OCI-LY7 (cell line): Measurements from ENCODE around the gene PM20D1. TPM values are rescaled to one million over a fixed set of nuclear protein-coding genes. Genes with fewer than 3 reads are reported as not detected.

Experiments
- BruUV-seq: library from RNA; stranded (reverse); fragments of 400-500 nt; replicated peaks from 2 replicates; lab custom pipeline; 2021; lab: Mats Ljungman, UMichigan
- CTCF ChIA-PET: fragments of 300-600 bp; sonication (Branson Sonifier 250); formaldehyde crosslinking; loops from one replicate; lab custom pipeline; 2022; ENCODE audit warnings: antibody characterized with exemption; ENCODE audit not compliant: unreplicated experiment; lab: Charles Lee
- POLR2A ChIA-PET: fragments of 300-600 bp; sonication (Branson Sonifier 250); formaldehyde crosslinking; loops from one replicate; lab custom pipeline; 2022; ENCODE audit warnings: antibody characterized with exemption; lab: Charles Lee
- DNase-seq: peaks from one replicate; pipeline ENCODE4 v3.0.0-alpha.2; 2015; ENCODE audit warnings: low spot score
- H2AFZ ChIP-seq: fragments of 200-600 bp; sonication (generic), shearing (Covaris generic); 2 replicates; pipeline ENCODE4 v1.6.1; 2014; ENCODE audit warnings: mild to moderate bottlenecking, antibody characterized with exemption, low read length, moderate library complexity
- H3K27ac ChIP-seq: fragments of 200-600 bp; sonication (generic); 2 replicates; pipeline ENCODE4 v1.5.1; 2014; ENCODE audit warnings: mixed run types, low read depth, mild to moderate bottlenecking, moderate library complexity, low read length, inconsistent platforms; ENCODE audit not compliant: poor library complexity, severe bottlenecking
- H3K36me3 ChIP-seq: fragments of 200-600 bp; sonication (generic); 2 replicates; pipeline ENCODE4 v1.6.1; 2014; ENCODE audit warnings: mild to moderate bottlenecking, antibody characterized with exemption, low read length, moderate library complexity, mixed read lengths; ENCODE audit not compliant: insufficient read depth
- H3K4me1 ChIP-seq: fragments of 200-600 bp; sonication (generic); 2 replicates; pipeline ENCODE4 v1.5.1; 2014; ENCODE audit warnings: mild to moderate bottlenecking, low read length; ENCODE audit not compliant: insufficient read depth, poor library complexity, severe bottlenecking
- H3K4me2 ChIP-seq: fragments of 200-600 bp; sonication (generic); 2 replicates; pipeline ENCODE4 v1.6.1; 2014; ENCODE audit warnings: mild to moderate bottlenecking, low read length
- H3K4me3 ChIP-seq: fragments of 200-600 bp; sonication (generic); 2 replicates; pipeline ENCODE4 v1.5.1; 2014; ENCODE audit warnings: mild to moderate bottlenecking, low read depth, low read length; ENCODE audit not compliant: poor library complexity, severe bottlenecking
- H3K79me2 ChIP-seq: fragments of 200-600 bp; sonication (generic); 2 replicates; pipeline ENCODE4 v1.6.1; 2016; ENCODE audit warnings: low read depth, mild to moderate bottlenecking, low read length, moderate library complexity, mixed read lengths; ENCODE audit not compliant: insufficient read depth
- H3K9me2 ChIP-seq: fragments of 200-600 bp; sonication (generic); 2 replicates; pipeline ENCODE4 v1.6.1; 2016; ENCODE audit warnings: mild to moderate bottlenecking, low read length, mixed read lengths; ENCODE audit not compliant: insufficient read depth
- H3K9me3 ChIP-seq: fragments of 200-600 bp; sonication (generic); 2 replicates; pipeline ENCODE4 v1.6.1; 2014; ENCODE audit warnings: mild to moderate bottlenecking, mixed run types, low read length, mixed read lengths
- H4K20me1 ChIP-seq: fragments of 200-600 bp; sonication (generic); 2 replicates; pipeline ENCODE4 v1.6.1; 2014; ENCODE audit warnings: mild to moderate bottlenecking, antibody characterized with exemption, low read length, moderate library complexity, mixed read lengths; ENCODE audit not compliant: insufficient read depth
- EZH2phosphoT487 ChIP-seq: fragments of 200-600 bp; sonication (generic); IDR thresholded peaks from 2 replicates; pipeline ENCODE4 v1.6.1; 2018; ENCODE audit warnings: low read depth, borderline replicate concordance, mild to moderate bottlenecking, mixed run types, antibody characterized with exemption, low read length, moderate library complexity, mixed read lengths
- intact Hi-C: fragments of 100-400 bp; cut with micrococcal nuclease; formaldehyde crosslinking; loops from one replicate; pipeline ENCODE4 v1.10.0; 2022; ENCODE audit not compliant: unreplicated experiment
- total RNA-seq, 2 experiments: library from RNA; depleted of rRNA in 1 of 2; stranded (reverse); fragments of >200 nt in 1 of 2; shearing (Covaris generic) in 1 of 2; gene quantifications; 2 replicates each; pipeline ENCODE4 v1.2.3, GENCODE V29; 2014 to 2022
- TF ChIP-seq, protein P1 (sequence below): fragments of 200-600 bp; sonication (generic); conservative IDR thresholded peaks from 2 replicates; pipeline ENCODE4 v1.5.1; 2014; ENCODE audit warnings: mild to moderate bottlenecking, antibody characterized with exemption, low read length, moderate library complexity, mixed read lengths

Gene PM20D1
- total RNA-seq, 2 experiments from 2014 or later, result not detected

DNA sequence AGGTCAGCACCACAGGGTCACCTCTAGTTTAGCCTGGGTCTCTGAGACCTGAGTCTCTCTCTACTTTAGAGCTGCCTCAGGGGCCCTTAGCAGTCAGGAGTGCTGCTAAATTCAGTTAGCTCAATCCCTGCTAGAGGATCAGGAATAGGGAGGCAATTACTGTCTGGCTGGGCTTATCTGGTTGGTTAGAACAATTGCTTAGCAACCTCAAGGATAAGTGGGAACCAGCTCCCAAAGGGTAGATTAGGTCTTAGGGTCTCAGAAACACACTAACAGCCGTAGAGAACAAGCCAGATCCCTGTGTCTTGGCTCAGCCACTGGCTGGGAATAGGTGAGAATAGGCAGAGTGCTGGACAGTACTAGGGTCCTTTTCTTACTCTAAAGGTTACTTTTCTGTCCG is 7.7 kb downstream of the PM20D1 start:
- Histone ChIP-seq H3K4me1 (no peaks in the 10 kb centered on the region), H3K4me2 (no peak overlapping the region), H3K27ac (no peak overlapping the region), H3K4me3 (no peak overlapping the region), H3K9me3 (no peaks in the 10 kb centered on the region), H3K36me3 (no peaks in the 10 kb centered on the region), H3K79me2 (no peaks in the 10 kb centered on the region), H4K20me1 (no peaks in the 10 kb centered on the region), H2AFZ (no peak overlapping the region), H3K9me2 (no peaks in the 10 kb centered on the region)
- intact Hi-C loops, result no loop called here
- POLR2A ChIA-PET, result interaction anchor here (1.5 kb wide), 1 partner anchor 46 kb away, joined by 4 read pairs; no protein-coding TSS in a partner anchor
- DNase-seq, result no peak
- no peak for TF ChIP-seq EZH2phosphoT487
- TF ChIP-seq, protein P1, sequence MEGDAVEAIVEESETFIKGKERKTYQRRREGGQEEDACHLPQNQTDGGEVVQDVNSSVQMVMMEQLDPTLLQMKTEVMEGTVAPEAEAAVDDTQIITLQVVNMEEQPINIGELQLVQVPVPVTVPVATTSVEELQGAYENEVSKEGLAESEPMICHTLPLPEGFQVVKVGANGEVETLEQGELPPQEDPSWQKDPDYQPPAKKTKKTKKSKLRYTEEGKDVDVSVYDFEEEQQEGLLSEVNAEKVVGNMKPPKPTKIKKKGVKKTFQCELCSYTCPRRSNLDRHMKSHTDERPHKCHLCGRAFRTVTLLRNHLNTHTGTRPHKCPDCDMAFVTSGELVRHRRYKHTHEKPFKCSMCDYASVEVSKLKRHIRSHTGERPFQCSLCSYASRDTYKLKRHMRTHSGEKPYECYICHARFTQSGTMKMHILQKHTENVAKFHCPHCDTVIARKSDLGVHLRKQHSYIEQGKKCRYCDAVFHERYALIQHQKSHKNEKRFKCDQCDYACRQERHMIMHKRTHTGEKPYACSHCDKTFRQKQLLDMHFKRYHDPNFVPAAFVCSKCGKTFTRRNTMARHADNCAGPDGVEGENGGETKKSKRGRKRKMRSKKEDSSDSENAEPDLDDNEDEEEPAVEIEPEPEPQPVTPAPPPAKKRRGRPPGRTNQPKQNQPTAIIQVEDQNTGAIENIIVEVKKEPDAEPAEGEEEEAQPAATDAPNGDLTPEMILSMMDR, result no peak
- CTCF ChIA-PET, result no interaction called here
- BruUV-seq, result no TSS peak

DNA sequence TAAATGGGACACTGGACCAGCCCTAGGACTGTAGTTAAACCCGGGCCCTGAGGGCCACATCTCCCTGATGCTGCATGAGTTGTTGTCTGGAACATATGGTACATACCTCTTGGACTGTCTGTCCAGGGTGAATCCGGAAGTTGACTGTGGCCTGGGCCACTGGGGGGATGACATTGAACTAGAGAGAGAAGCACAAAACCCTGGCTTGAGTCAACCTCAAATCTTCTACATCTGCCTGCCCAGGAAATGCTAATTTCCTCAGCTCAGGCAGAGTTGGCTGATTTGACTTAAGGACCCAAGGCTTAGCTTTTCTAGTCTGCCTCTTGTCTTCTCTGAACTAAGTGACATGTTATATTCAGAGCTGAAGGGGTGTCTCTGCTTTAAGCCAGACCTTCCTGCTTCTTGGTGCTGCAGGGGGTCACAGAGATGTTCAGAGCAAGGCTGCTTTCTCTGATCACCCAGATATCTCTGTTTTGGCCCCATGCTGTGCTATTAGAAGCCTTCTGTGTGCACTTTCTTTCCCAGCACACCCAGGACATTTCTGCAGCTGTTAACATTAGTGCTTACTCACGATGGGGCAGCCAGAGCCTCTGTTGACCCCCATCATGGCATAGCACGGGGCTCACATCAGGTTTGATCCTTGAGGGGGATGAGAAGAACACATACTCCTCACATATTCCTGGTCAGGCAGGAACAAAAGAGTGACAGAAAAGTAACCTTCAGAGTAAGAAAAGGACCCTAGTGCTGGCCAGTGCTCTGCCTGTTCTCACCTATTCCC is 9.6 kb downstream of the PM20D1 start:
- DNase-seq, result no peak
- Histone ChIP-seq H3K9me3 (no peaks in the 10 kb centered on the region), H3K9me2 (no peaks in the 10 kb centered on the region), H3K4me1 (no peaks in the 10 kb centered on the region), H3K27ac (no peak overlapping the region), H4K20me1 (no peaks in the 10 kb centered on the region), H3K4me3 (no peak overlapping the region), H3K36me3 (no peaks in the 10 kb centered on the region), H3K79me2 (no peaks in the 10 kb centered on the region), H2AFZ (no peak overlapping the region), H3K4me2 (no peak overlapping the region)
- no TSS peak for BruUV-seq
- ChIA-PET POLR2A (no interaction called here), CTCF (no interaction called here)
- intact Hi-C loops, result no loop called here
- no peak for TF ChIP-seq EZH2phosphoT487
- TF ChIP-seq, protein P1, result no peak

- DNase-seq, result no peak
- Histone ChIP-seq H3K4me1 (no peaks in the 10 kb centered on the region), H3K9me2 (no peaks in the 10 kb centered on the region), H2AFZ (no peak overlapping the region), H3K9me3 (no peaks in the 10 kb centered on the region), H3K27ac (no peak overlapping the region), H4K20me1 (no peaks in the 10 kb centered on the region), H3K79me2 (no peaks in the 10 kb centered on the region), H3K4me3 (no peak overlapping the region), H3K36me3 (no peaks in the 10 kb centered on the region), H3K4me2 (no peak overlapping the region)
- BruUV-seq, result no TSS peak
- TF ChIP-seq, protein P1, result no peak
- TF ChIP-seq EZH2phosphoT487, result no peak
- intact Hi-C loops, result no loop called here
- ChIA-PET POLR2A (interaction anchor here (1.6 kb wide), 1 partner anchor 26 kb away, joined by 3 read pairs; no protein-coding TSS in a partner anchor), CTCF (no interaction called here)
Observed at GRCh38 chr1:205837382-205837970, 12.5 kb downstream of the PM20D1 start.
